B cell (primary cell): ENCODE data around the gene BST1.

ENCODE experiments used
- CTCF ChIP-seq: fragments of 200-600 bp; IDR thresholded peaks from one replicate; pipeline ENCODE4 v1.8.0; 2022; ENCODE audit warnings: antibody characterized with exemption, mild to moderate bottlenecking
- EZH2 ChIP-seq: IDR thresholded peaks from 2 replicates; pipeline ENCODE4 v1.6.1; 2012; ENCODE audit warnings: borderline replicate concordance, low read depth, mild to moderate bottlenecking, moderate library complexity, low read length; ENCODE audit not compliant: insufficient read depth, poor library complexity, severe bottlenecking

- no peak for TF ChIP-seq CTCF
- TF ChIP-seq EZH2, result no peak
Measured at GRCh38 chr4:15673337-15673736, 29.5 kb upstream of the BST1 start.
